ENCODE measurements around the gene ELOVL7.
"Not testable (repeated sequence)": the region's sequence is repeated elsewhere in the genome, so short reads cannot be mapped to it uniquely, and the experiment has no call there.

Gene ELOVL7

DNA sequence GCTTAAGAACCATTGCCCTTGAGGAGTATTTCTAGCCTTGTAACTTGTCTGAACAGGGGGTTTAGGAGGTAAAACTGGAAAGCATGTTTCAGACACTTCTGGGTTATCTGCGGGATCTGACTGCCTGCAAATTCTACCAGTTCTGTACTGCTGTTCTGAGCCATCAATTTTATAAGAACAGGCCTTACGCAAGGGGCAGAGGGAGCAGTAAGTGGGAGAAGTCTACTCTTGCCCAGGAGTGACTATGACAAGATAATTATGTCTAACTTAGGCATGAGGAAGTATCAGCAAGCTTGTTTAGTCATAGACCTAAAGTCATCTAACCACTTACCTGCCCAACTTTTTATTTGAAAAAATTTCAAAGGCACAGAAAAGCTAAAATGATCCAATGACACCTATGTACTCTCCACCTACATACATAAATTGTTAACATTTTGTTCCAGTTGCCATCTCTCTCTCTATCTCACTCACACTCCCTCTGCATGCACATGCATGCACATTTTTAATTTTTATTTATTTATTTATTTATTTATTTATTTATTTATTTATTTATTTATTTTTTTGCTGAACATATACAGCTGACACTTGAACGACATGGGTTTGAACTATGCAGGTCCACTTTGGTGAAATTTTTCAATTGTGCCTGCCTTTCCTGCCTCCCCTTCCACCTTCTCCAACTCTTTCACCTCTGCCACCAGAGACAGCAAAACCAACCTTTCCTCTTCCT, 125.7 kb downstream of the ELOVL7 start:
- in situ Hi-C loops (cut with MboI; ENCODE audit: low sequenced_read_pairs) = no loop called here

DNA sequence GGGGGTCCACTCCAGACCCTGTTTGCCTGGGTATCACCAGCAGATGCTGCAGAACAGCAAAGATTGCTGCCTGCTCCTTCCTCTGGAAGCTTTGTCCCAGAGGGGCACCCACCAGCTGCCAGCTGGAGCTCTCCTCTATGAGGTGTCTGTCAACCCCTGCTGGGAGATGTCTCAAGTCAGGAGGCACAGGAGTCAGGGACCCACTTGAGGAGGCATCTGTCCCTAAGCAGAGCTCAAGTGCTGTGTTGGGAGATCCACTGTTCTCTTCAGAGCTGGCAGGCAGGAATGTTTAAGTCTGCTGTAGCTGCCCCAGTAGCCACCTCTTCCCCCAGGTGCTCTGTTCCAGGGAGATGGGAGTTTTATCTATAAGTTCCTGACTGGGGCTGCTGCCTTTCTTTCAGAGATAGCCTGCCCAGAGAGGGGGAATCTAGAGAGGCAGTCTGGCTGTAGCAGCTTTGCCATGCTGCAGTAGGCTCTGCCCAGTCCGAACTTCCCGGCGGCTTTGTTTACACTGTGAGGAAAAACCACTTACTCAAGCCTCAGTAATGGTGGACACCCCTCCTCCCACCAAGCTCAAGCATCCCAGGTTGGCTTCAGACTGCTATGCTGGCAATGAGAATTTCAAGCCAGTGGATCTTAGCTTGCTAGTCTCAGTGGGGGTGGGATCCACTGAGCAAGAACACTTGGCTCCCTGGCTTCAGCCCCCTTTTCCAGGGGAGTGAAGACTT, 128.7 kb downstream of the ELOVL7 start:
- in situ Hi-C loops (cut with MboI; ENCODE audit: low sequenced_read_pairs) = not testable (repeated sequence)

DNA sequence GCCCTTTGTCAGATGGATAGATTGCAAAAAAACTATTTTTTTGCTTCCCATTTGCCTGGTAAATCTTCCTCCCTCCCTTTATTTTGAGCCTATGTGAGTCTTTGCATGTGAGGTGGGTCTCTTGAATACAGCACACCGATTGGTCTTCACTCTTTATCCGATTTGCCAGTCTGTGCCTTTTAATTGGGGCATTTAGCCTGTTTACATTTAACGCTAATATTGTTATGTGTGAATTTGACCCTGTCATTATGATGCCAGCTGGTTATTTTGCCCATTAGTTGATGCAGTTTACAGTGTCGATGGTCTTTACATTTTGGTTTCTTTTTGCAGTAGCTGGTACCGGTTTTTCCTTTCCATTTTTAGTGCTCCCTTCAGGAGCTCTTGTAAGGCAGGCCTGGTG, 131.1 kb downstream of the ELOVL7 start:
- in situ Hi-C loops (cut with MboI; ENCODE audit: low sequenced_read_pairs) = no loop called here

DNA sequence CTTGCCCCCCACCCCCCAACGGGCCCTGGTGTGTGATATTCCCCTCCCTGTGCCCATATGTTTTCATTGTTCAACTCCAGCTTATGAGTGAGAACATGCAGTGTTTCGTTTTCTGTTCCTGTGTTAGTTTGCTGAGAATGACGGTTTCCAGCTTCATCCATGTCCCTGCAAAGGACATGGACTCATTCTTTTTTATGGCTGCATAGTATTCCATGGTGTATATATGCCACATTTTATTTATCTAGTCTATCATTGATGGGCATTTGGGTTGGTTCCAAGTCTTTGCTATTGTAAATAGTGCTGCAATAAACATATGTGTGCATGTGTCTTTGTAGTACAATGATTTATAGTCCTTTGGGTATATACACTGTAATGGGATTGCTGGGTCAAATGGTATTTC, 132.2 kb downstream of the ELOVL7 start:
- in situ Hi-C loops (cut with MboI; ENCODE audit: low sequenced_read_pairs) = not testable (repeated sequence)

DNA sequence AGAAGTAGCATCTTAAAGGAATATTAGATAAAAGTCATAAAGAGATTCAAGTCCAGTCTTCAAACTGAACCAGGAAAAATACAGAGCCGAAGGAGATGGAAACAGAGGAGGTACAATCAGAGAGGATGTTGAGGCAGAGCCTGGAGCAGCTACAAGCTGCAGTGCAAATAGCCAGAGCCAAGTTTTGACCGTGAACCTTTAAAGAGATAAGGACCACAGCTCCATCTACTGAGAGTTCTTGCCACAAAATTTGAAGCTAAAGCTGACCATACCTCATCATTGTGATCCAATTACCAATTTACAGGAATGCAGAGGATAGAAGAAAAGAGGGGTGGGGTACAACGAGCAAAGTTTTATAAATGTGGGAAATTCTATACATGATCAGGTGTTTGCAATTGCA, 133.7 kb downstream of the ELOVL7 start:
- in situ Hi-C loops (cut with MboI; ENCODE audit: low sequenced_read_pairs) = no loop called here

DNA sequence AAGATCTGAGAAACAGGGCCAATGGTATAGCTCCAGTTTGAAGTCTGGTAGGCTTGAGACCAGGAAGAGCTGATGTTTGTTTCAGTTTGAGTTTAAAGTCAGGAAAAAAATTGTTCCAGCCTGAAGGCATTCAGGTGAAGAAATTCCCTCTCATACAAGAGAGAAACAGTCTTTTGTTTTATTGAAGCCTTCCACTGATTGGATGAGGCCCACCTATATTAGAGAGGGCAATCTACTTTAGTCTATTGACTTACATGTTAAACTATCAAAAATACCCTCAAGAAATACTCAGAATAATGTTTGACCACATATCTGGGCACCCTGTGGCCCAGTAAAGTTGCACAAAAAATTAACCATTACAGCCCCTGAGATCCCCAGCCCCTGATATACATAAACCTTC, 138.9 kb downstream of the ELOVL7 start:
- in situ Hi-C loops (cut with MboI; ENCODE audit: low sequenced_read_pairs) = no loop called here

DNA sequence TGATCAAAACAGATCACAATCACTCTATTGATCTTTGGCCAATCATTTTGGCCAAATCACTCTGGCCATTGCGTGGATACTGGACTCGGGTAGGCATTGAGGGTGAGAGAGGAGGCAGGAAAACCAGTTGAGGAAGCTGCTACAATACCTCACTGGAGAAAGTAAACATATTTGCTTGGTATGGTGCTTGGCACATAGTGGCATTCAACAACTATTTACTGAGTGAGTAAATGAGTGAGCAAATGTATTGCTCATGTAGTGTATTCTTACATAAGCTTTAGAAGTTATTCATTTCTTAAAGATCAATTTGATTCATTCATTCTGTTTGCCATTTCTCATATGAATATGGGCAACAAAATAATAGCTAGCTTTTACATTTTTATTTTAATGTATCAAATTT, 140.1 kb downstream of the ELOVL7 start:
- in situ Hi-C loops (cut with MboI; ENCODE audit: low sequenced_read_pairs) = no loop called here
